GM18502 (cell line): ENCODE data around the gene MT1F.

ENCODE experiments used
- ATAC-seq: cut with Tn5 transposase; IDR thresholded peaks from one replicate; pipeline ENCODE4 v1.9.1; 2021; ENCODE audit warnings: mild to moderate bottlenecking; ENCODE audit not compliant: unreplicated experiment, poor library complexity

The MT1F gene

DNA sequence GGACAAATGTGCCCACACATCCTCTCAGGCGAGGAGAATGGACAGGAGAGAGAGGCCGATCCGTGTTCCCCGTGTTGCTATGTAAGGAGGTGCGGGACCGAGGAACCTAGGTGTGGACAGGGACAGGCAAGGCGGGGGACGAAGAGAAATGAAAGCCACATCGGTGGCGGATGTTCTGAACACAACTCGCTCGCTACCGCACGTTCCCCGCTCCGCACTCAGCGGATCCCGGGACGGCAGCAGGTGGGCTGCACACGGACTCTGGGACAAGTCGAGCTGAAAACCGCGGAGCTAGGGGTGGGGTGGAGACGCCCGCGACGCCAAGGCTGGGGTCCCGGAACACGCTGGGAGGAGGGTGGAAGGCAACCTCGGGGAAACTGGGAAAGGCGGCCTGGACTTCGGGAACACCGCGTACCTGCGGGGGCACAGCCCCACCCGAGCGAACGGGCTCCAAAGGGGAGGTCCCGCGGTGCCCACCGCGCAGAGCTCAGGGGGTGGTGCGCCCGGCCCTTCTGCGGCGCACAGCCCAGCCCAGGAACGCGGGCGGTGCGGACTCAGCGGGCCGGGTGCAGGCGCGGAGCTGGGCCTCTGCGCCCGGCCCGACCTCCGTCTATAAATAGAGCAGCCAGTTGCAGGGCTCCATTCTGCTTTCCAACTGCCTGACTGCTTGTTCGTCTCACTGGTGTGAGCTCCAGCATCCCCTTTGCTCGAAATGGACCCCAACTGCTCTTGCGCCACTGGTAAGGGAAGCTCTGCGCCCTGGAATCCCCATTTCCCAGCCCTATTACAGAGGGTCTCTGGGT lies 32.4 kb upstream of the MT1F start, which contains the start of gene MT1E:
Gene MT1E, plus strand, starts transcription at position 642 of the 803 bp plus-strand sequence. Its CDS starts 71 bp downstream, at position 713.
- ATAC-seq: no peak

DNA sequence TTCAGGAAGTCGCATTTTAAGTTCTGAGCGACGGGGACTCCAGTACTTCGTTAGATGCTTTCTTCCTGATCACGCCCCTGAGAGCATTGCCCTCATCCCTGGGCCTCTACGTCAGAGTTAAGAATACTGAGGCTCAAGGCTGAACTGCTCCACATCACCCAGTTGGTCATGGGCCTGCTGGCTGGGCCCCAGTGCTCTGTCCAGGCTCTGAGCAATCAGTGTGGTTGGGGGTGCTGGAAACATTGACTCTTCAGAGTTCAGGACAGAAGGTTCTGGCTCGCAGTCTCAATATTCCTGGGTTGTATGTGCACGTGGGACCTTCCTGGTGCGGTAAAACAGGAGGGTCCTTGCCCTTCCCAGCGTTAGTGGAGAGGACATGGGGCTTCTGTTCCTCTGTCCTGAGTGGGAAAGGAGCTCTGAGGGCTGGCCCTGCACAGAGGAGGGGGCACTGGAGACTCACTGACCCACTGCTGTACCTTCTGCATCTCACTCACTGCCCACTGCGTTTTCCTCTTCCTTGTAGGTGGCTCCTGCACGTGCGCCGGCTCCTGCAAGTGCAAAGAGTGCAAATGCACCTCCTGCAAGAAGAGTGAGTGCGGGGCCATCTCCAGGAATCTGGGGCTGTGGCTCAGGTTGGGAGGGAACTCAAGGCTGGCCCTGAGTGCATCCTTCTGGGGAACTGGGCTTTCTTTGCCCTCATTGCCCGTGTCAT lies 31.7 kb upstream of the MT1F start:
- no peak for ATAC-seq

DNA sequence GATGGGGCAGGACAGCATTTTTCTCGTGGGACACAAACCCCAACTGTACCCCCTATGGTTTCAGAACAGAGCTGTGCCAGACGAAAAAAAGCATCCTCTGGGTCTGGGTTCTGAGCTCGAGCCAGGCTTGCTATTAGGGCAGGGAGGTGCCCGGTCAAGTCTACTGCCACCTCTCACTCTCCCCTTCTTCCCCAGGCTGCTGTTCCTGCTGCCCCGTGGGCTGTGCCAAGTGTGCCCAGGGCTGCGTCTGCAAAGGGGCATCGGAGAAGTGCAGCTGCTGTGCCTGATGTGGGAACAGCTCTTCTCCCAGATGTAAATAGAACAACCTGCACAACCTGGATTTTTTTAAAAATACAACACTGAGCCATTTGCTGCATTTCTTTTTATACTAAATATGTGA lies 31.1 kb upstream of the MT1F start:
- no peak for ATAC-seq

DNA sequence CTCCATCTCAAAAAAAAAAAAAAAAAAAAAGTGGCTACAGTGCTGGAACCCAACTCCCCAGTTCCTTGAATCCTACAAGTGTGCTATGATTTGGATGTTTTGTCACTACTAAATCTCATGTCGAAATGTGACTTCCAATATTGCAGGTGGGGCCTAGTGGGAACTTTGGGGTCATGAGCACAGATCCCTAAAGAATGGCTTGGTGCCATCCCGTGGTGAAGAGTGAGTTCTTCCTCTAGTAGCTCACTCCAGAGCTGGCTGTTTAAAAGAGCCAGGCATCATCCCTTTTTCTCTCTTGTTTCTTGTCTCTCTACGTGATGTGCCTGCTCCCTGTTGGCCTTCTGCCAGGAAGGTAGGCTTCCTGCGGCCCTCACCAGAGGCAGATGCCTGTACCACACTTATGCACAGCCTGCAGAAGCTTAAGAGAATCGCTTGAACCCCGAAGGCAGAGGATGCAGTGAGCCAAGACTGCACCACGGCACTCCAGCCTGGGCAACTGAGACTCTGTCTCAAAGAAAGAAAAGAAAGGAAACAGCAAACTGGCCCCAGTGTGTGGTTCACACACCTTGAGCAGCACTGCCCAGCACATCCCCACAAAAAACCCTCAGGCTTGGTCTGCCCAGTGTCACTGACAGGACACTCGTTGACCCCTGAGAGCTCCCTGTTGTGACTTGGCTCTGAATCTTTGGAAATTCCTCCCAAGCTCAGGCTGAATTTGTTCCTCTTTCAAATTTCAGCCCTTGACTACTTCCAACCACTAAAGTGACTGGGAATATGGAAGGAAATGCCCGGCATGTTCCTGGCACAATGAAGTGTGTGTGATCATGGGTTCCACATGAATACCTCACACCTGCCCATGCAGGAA lies 29.0 kb upstream of the MT1F start:
- ATAC-seq: no peak

DNA sequence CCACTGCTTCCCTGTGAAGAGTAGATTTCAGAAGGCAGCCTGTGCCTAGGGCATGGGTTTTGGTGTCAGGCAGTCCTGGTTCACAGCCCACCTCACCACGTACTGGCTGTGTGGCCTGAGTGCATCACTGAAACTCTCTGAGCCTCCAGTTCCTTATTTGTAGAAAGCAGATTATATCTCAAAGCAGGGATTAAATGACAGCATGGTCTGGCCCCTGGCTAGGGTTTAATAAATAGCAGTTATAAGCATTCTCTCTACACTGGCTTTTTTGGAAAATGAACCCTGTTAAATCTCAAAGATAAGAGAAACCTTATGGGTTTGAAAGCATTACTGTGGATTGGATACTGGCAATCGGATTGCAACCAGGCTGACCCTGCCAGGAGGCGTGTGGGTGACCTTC lies 28.2 kb upstream of the MT1F start:
- no peak for ATAC-seq

DNA sequence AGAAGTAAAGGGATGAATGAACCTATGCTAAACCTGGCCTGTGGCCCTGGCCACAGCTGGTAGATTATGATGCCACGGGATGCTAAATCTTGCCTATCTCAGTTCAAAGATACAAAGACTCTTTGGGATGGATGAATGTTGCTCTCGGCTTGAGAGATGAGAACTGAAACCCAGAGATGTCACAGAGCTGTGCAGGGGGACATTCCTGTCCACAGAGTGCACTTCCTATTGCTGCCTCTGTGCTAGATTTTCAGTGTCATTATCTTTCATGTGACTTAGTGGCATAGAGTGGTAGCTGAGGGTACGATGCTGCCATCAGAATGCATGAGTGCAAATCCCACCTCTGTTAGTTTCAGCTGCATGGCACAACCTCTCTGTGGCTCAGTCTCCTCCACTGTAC lies 27.6 kb upstream of the MT1F start:
- ATAC-seq: peak; percentile 84

DNA sequence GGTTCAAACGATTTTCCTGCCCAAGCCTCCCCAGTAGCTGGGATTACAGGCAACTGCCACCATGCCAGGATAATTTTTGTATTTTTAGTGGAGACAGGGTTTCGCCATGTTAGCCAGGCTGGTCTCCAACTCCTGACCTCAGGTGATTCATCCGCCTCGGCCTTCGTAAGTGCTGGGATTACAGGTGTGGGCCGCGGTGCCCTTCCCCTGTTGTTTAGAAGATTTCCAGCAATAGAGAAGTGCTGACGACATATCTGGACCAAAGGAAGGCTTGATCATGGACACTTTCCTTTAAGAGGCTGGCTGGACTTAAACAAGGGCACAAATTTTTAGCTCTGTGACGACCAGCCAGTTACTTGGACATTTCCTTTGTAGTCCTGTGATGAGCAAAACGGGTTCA lies 26.6 kb upstream of the MT1F start:
- ATAC-seq: no peak

DNA sequence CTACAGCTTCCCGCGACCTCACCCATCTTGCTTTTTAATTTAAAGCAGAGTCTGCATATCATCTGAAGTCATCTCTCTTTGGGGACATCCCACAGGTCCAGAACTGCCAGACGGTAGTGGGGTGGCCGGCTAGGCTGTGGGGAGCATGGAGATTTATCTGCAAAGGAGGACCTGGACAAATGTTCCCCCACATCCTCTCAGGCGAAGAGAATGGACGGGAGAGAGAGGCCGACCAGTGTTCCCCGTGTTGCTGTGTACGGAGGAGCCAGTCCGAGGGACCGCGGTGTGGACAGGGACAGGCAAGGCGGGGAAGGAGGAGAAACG lies 26.0 kb upstream of the MT1F start:
- no peak for ATAC-seq

DNA sequence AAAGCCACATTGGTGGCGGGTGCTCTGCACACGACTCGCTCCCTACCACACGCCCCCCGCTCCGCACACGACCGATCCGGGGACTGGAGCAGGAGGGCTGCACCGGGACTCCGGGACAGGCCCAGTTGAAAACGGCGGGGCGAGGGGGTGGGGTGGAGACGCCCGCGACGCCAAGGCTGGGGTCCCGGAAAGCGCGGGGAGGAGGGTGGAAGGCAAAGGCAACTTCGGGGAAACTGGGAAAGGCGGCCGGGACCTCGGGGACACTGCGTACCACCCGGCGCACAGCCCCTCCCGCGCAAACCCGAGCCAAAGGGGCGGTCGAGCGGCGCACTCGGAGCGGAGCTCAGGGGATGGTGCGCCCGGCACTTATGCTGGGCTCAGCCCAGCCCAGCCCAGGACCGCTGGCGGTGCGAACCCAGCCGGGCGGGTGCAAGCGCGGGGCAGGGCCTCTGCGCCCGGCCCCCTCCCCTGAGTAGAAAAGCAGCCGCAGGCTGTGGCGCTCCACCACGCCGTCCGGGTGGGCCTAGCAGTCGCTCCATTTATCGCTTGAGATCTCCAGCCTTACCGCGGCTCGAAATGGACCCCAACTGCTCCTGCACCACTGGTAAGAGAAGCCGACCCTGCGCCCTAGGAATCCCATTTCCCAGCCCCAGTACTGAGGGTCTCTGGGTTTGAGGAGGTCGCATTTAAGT lies 25.5 kb upstream of the MT1F start, which contains the start of gene MT1M:
Gene MT1M, plus strand, starts transcription at position 504 of the 692 bp plus-strand sequence. Its CDS starts 73 bp downstream, at position 577.
- ATAC-seq: no peak

DNA sequence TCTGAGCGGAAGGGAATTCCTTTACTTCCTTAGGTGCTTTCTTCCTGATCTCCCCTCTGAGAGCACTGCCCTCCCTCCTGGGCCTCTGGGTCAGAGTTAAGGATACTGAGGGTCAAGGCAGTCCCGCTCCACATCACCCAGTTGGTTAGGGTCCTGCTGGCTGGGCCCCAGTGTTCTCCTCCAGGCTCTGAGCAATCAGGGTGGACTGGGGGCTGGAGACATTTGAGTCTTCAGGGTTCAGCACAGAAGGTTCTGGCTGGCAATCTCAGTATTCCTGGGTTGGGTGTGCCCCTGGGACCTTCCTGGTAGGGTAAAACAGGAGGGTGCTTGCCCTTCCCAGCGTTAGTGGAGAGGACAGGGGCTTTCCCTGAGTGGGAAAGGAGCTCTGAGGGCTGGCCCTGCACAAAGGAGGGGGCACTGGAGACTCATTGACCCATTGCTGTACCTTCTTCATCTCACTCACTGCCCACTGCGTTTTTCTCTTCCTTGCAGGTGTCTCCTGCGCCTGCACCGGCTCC lies 24.9 kb upstream of the MT1F start:
- no peak for ATAC-seq

DNA sequence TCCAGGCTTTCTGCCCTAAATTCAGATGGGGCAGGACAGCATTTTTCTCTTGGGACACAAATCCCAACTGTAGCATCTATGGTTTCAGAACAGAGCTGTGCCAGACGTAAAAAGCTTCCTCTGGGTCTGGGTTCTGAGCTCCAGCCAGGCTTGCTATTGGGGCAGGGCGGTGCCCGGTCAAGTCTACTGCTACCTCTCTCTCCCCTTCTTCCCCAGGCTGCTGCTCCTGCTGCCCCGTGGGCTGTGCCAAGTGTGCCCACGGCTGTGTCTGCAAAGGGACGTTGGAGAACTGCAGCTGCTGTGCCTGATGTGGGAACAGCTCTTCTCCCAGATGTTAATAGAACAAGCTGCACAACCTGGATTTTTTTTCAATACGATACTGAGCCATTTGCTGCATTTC lies 24.2 kb upstream of the MT1F start:
- no peak for ATAC-seq

DNA sequence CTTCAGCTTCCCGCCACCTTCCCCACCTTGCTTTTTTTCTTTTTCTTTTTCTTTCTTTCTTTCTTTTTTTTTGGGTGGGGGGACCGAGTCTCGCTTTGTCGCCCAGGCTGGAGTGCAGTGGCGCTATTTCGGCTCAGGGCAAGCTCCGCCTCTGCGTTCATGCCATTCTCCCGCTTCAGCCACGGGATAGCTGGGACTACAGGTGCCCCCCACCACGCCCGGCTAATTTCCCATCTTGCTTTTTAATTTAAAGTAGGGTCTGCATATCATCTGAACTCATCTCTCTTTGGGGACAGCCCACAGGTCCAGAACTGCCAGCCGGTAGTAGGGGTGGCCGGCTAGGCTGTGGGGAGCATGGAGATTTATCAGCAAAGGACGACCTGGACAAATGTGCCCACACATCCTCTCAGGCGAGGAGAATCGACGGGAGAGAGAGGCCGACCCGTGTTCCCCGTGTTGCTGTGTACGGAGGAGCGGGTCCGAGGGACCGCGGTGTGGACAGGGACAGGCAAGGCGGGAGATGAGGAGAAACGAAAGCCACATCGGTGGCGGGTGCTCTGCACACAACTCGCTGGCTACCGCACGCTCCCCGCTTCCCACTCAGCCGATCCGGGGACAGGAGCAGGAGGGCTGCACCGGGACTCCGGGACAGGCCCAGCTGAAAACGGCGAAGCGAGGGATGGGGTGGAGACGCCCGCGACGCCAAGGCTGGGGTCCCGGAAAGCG lies 22.9 kb upstream of the MT1F start:
- ATAC-seq: no peak

DNA sequence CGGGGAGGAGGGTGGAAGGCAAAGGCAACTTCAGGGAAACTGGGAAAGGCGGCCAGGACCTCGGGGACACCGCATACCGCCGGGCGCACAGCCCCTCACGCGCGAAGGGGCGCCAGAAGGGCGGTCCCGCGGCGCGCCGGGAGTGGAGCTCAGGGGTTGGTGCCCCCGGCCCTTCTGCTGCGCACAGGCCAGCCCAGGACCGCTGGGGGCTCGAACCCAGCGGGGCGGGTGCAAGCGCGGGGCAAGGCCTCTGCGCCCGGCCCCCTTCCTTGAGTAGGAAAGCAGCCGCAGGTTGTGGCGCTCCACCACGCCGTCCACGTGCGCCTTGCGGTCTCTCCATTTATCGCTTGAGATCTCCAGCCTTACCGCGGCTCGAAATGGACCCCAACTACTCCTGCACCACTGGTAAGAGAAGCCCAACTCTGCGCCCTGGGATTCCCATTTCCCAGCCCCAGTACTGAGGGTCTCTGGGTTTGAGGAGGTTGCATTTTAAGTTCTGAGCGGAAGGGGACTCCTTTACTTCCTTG lies 22.3 kb upstream of the MT1F start:
- ATAC-seq: no peak

DNA sequence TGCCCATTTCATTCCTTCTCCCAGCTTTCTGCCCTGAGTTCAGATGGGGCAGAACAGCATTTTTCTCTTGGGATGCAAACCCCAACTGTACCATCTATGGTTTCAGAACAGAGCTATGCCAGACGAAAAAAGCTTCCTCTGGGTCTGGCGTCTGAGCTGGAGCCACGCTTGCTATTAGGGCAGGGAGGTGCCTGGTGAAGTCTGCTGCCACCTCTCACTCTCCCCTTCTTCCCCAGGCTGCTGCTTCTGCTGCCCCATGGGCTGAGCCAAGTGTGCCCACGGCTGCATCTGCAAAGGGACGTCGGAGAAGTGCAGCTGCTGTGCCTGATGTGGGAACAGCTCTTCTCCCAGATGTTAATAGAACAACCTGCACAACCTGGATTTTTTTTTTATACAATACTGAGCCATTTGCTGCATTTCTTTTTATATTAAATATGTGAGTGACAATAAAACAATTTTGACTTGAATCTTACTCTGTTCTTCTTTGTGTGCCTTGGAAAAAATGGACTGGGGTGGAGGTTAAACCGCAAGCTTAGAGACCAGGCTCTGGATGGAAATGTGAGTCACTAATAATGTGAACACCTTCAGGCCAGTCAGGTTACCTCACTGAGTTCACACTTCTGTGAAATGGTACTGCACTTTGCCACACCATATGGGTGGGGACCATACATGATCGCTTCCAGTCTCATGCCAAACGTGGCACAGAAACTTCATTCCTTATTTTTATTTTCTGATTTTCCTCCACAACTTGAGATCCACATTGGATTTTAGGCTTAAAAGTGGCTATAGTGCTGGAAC lies 20.9 kb upstream of the MT1F start:
- no peak for ATAC-seq

DNA sequence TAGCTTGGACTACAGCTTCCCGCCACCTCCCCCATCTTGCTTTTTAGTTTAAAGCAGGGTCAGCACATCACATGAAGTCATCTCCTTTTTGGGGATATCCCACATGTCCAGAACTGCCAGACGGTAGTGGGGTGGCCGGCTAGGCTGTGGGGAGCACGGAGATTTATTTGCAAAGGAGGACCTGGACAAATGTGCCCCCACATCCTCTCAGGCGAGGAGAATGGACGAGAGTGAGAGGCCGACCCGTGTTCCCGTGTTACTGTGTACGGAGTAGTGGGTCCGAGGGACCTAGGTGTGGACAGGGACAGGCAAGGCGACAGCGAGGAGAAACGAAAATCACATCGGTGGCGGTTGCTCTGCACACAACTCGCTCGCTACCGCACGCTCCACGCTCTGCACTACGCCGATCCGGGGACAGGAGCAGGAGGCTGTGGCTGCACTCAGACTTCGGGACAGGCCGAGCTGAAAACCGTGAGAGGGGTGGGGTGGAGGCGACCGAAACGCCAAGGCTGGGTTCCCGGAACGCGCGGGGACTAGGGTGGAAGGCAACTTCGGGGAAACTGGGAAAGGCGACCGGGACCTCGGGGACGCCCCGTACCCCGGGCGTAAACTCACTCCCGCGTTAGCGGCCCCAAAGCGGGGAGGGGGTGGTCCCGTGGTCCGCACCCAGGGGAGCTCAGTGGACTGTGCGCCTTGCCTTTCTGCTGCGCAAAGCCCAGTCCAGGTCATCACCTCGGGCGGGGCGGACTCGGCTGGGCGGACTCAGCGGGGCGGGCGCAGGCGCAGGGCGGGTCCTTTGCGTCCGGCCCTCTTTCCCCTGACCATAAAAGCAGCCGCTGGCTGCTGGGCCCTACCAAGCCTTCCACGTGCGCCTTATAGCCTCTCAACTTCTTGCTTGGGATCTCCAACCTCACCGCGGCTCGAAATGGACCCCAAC lies 19.7 kb upstream of the MT1F start, which contains the start of gene MT1A:
Gene MT1A, plus strand, starts transcription at position 853 of the 937 bp plus-strand sequence. Its CDS starts 73 bp downstream, at position 926.
- no peak for ATAC-seq

DNA sequence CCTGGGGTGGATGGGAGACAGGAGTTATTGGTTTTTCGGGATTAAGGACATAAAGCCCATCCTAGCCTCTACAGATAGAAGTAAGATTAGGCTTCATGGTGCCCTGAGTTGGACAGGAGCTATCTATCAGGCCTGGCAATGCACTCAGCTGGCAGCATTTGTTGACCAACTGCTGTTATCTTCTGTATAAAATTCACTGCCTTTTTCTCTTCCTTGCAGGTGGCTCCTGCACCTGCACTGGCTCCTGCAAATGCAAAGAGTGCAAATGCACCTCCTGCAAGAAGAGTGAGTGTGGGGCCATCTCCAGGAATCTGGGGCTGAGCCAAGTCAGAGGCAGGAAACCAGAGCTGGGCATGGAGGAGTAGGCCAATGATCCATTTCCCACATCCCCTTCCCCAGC lies 18.7 kb upstream of the MT1F start:
- no peak for ATAC-seq

DNA sequence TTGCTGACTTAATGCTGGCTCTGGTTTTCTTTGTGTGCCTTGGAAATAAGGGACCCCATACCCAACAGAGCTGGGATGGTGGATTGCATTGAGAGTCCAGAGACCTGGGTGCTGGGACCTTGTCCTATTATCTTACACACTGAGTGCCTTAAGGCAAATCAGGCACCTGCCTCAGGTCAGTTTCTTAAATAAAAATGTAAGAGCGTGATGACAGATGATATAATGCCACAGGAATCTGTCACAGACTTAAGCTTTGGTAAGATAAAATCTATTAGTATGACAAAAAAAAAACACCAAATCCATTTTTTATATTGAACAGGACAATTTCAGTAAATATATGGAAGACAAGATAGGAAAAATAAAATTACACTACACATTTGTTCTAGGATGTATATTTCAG lies 17.7 kb upstream of the MT1F start:
- ATAC-seq: no peak
